ENCODE results near the gene MTCL3.

- TF ChIP-seq CTCF (IDR thresholded peaks at IDR 0.05) (no peak), POLR2A (IDR thresholded peaks at IDR 0.05) (no peak)
Measured at GRCh38 chr6:127567476-127567875, 48.3 kb upstream of the MTCL3 start.

Data from suprapubic skin (tissue), 3 donors.